HFFc6 (cell line): ENCODE data around the gene RAD23B. TPM values are rescaled to one million over a fixed set of nuclear protein-coding genes. Genes with fewer than 3 reads are reported as not detected.

ENCODE experiments used
- DNase-seq: peaks from one replicate; pipeline ENCODE4 v3.0.0-alpha.2; 2018
- H3K27ac Mint-ChIP-seq: 2 replicates; pipeline ENCODE4 v1.8.0; 2020; ENCODE audit warnings: mild to moderate bottlenecking, mixed read lengths
- H3K27me3 Mint-ChIP-seq: 2 replicates; pipeline ENCODE4 v1.8.0; 2021; ENCODE audit warnings: mild to moderate bottlenecking, moderate library complexity, mixed read lengths; ENCODE audit not compliant: insufficient read depth
- H3K36me3 Mint-ChIP-seq: 2 replicates; pipeline ENCODE4 v1.8.0; 2021; ENCODE audit warnings: low read depth, mixed read lengths
- H3K4me1 Mint-ChIP-seq: 2 replicates; pipeline ENCODE4 v1.8.0; 2020; ENCODE audit warnings: low read depth, mixed read lengths
- H3K4me3 Mint-ChIP-seq: 2 replicates; pipeline ENCODE4 v1.8.0; 2020; ENCODE audit warnings: mild to moderate bottlenecking, moderate library complexity, mixed read lengths
- H3K9me3 Mint-ChIP-seq: 2 replicates; pipeline ENCODE4 v1.8.0; 2020; ENCODE audit warnings: mild to moderate bottlenecking, mixed read lengths
- total RNA-seq, 6 experiments: library from RNA; stranded (reverse); fragmentation: NEBNext Ultra II Directional; extraction: Animal tissue kit (Norgen Biotek cat#: 25700); gene quantifications; 2 replicates in 1 of 6; 3 replicates in 5 of 6; pipeline ENCODE4 v1.2.3, GENCODE V29; 2021
- TF ChIP-seq, protein P1 (sequence below): fragments of 200-600 bp; sonication (generic); IDR thresholded peaks from 2 replicates; pipeline ENCODE4 v1.5.0; 2021; ENCODE audit warnings: antibody characterized with exemption, mild to moderate bottlenecking

The RAD23B gene
- total RNA-seq, 6 experiments from 2014 or later = 196 to 222 (median 204) TPM

- Mint-ChIP-seq H3K36me3 (no peaks in the 10 kb centered on the region), H3K27ac (no peak overlapping the region), H3K27me3 (peaks cover 7% of the 10 kb centered on the region), H3K4me1 (no peaks in the 10 kb centered on the region), H3K4me3 (no peak overlapping the region), H3K9me3 (no peaks in the 10 kb centered on the region)
- TF ChIP-seq, protein P1, sequence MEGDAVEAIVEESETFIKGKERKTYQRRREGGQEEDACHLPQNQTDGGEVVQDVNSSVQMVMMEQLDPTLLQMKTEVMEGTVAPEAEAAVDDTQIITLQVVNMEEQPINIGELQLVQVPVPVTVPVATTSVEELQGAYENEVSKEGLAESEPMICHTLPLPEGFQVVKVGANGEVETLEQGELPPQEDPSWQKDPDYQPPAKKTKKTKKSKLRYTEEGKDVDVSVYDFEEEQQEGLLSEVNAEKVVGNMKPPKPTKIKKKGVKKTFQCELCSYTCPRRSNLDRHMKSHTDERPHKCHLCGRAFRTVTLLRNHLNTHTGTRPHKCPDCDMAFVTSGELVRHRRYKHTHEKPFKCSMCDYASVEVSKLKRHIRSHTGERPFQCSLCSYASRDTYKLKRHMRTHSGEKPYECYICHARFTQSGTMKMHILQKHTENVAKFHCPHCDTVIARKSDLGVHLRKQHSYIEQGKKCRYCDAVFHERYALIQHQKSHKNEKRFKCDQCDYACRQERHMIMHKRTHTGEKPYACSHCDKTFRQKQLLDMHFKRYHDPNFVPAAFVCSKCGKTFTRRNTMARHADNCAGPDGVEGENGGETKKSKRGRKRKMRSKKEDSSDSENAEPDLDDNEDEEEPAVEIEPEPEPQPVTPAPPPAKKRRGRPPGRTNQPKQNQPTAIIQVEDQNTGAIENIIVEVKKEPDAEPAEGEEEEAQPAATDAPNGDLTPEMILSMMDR = no peak
- no peak for DNase-seq
Measured at GRCh38 chr9:107367727-107368502, 84.8 kb downstream of the RAD23B start.

DNA sequence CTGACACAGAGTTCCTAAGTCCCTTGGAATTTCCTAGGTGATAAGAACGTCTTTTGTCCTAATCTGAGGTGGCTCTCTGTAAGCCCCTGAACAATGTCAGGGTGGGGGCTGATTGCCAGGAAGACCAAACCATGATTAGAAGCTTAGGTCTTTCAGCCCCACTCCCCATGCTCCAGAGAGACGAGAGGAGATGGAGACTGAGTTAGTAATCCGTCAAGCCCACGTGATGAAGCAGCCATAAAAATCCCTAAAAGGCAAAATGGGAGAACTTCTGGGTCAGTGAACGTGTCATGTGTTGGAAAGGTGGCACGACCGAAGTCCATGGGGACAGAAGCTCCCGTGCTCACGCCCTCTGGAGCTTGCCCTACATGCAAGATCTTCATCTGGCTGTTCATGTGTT is 85.6 kb downstream of the RAD23B start:
- H3K4me3 Mint-ChIP-seq = no peak overlapping the region

DNA sequence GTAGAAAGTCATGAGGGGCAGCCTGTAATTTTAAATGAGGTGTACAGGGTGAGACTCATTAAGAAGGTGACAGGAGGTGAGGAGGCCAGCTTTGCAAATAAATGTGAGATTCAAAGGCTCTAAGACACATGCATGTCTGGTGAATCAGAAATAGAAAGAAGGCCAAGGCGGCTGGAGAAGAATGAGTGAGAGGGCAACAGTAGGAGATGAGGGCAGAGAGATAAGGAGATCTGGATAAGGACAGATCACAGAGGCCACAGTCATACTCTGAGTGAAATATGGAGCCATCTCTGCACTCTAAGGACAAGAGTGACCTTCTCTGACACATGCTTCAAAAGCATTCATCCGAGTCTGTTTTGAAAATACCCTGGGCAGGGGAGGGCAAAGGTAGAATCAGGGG is 90.7 kb downstream of the RAD23B start:
- TF ChIP-seq, protein P1 = no peak
- Mint-ChIP-seq H3K27me3 (peaks cover 4% of the 10 kb centered on the region), H3K4me1 (no peaks in the 10 kb centered on the region), H3K9me3 (no peaks in the 10 kb centered on the region), H3K27ac (no peak overlapping the region), H3K4me3 (no peak overlapping the region), H3K36me3 (no peaks in the 10 kb centered on the region)
- no peak for DNase-seq

More for the DNA sequence above, 85.6 kb downstream of the RAD23B start:
- no peaks in the 10 kb centered on the region for H3K36me3 Mint-ChIP-seq
- H3K27me3 Mint-ChIP-seq = peaks cover 7% of the 10 kb centered on the region
- no peaks in the 10 kb centered on the region for H3K9me3 Mint-ChIP-seq
- DNase-seq = no peak
- no peaks in the 10 kb centered on the region for H3K4me1 Mint-ChIP-seq
- no peak overlapping the region for H3K27ac Mint-ChIP-seq
- TF ChIP-seq, protein P1 = no peak

DNA sequence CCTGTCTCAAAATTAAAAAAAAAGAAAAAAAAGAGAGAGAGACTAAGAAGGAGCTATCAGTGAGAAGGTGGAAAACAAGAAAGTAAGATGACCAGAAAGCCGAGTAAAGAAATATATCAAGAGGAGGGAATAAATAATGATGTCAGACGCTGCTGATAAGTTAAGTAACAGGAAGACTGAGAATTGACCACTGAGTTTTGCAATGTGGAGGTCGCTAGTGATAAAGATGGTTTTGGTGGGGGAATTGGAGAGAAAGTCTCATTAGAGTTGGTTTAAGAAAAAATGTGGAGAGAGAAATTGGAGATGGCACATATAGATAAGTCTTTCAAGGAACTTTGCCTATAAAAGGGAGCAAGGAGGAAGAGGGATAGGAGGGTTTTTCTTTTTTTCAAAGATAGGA is 91.9 kb downstream of the RAD23B start:
- H3K4me1 Mint-ChIP-seq = no peaks in the 10 kb centered on the region
- TF ChIP-seq, protein P1 = no peak

GRCh38 chr9:107375651-107376369 is 92.7 kb downstream of the RAD23B start:
- TF ChIP-seq, protein P1 = no peak
- Mint-ChIP-seq H3K9me3 (no peaks in the 10 kb centered on the region), H3K4me3 (no peak overlapping the region), H3K4me1 (no peaks in the 10 kb centered on the region), H3K27ac (no peak overlapping the region), H3K27me3 (peaks cover 11% of the 10 kb centered on the region), H3K36me3 (no peaks in the 10 kb centered on the region)
- no peak for DNase-seq

More for the DNA sequence above, 91.9 kb downstream of the RAD23B start:
- Mint-ChIP-seq H3K4me3 (no peak overlapping the region), H3K9me3 (no peaks in the 10 kb centered on the region), H3K27me3 (peaks cover 7% of the 10 kb centered on the region), H3K27ac (no peak overlapping the region), H3K36me3 (no peaks in the 10 kb centered on the region)
- DNase-seq = no peak
